ENCODE measurements around the gene SMYD3. TPM values are rescaled to one million over a fixed set of nuclear protein-coding genes. Genes with fewer than 3 reads are reported as not detected.

SMYD3 gene
- polyA plus RNA-seq, 1 donor from 2014 or later: 48.6 TPM

- Histone ChIP-seq H3K9me2 (ENCODE audit: insufficient read depth, low read length) (no peaks in the 10 kb centered on the region), H3K27me3 (ENCODE audit: insufficient read depth, low read depth, low read length) (no peaks in the 10 kb centered on the region), H3F3A (ENCODE audit: insufficient read depth, low read length, poor library complexity, severe bottlenecking) (no peaks in the 10 kb centered on the region), H3K36me3 (ENCODE audit: insufficient read depth, low read length) (no peaks in the 10 kb centered on the region), H3K4me3 (ENCODE audit: low read length) (no peak overlapping the region), H2AFZ (ENCODE audit: low read depth, low read length) (no peak overlapping the region), H3K27ac (ENCODE audit: low read length) (no peak overlapping the region), H3K9ac (ENCODE audit: low read length) (no peak overlapping the region), H3K4me2 (ENCODE audit: low read length) (no peak overlapping the region), H3K79me2 (replicated peaks; ENCODE audit: insufficient read depth, low read length) (no peaks in the 10 kb centered on the region), H4K20me1 (ENCODE audit: insufficient read depth) (no peaks in the 10 kb centered on the region), H3K9me3 (ENCODE audit: low read length) (no peaks in the 10 kb centered on the region)
- TF ChIP-seq SMC3 (conservative IDR thresholded peaks at IDR 0.05; ENCODE audit: poor library complexity) (no peak), MXI1 (conservative IDR thresholded peaks at IDR 0.05; ENCODE audit: poor library complexity, severe bottlenecking) (no peak), EZH2 (IDR thresholded peaks at IDR 0.05; ENCODE audit: borderline replicate concordance, insufficient read depth, low read length, poor library complexity, severe bottlenecking) (no peak), RAD21 (conservative IDR thresholded peaks at IDR 0.05) (no peak), CTCF (IDR thresholded peaks at IDR 0.05; ENCODE audit: poor library complexity, severe bottlenecking) (no peak), TAF1 (IDR thresholded peaks at IDR 0.05; ENCODE audit: low read depth) (no peak), EP300 (conservative IDR thresholded peaks at IDR 0.05; ENCODE audit: poor library complexity, severe bottlenecking) (no peak), POLR2AphosphoS5 (IDR thresholded peaks at IDR 0.05) (no peak), REST (IDR thresholded peaks at IDR 0.05; ENCODE audit: borderline replicate concordance) (no peak)
These were observed 319.2 kb downstream of the SMYD3 start for GRCh38 chr1:246187834-246188372.

- Histone ChIP-seq H3K9me3 (ENCODE audit: low read length) (no peaks in the 10 kb centered on the region), H3K27me3 (ENCODE audit: insufficient read depth, low read depth, low read length) (no peaks in the 10 kb centered on the region), H3K36me3 (ENCODE audit: insufficient read depth, low read length) (no peaks in the 10 kb centered on the region), H3K79me2 (replicated peaks; ENCODE audit: insufficient read depth, low read length) (no peaks in the 10 kb centered on the region), H4K20me1 (ENCODE audit: insufficient read depth) (no peaks in the 10 kb centered on the region), H3K4me3 (ENCODE audit: low read length) (no peak overlapping the region), H3K27ac (ENCODE audit: low read length) (no peak overlapping the region), H3F3A (ENCODE audit: insufficient read depth, low read length, poor library complexity, severe bottlenecking) (no peaks in the 10 kb centered on the region), H2AFZ (ENCODE audit: low read depth, low read length) (no peak overlapping the region), H3K9me2 (ENCODE audit: insufficient read depth, low read length) (no peaks in the 10 kb centered on the region), H3K9ac (ENCODE audit: low read length) (no peak overlapping the region), H3K4me2 (ENCODE audit: low read length) (no peak overlapping the region)
- TF ChIP-seq SMC3 (conservative IDR thresholded peaks at IDR 0.05; ENCODE audit: poor library complexity) (no peak), REST (IDR thresholded peaks at IDR 0.05; ENCODE audit: borderline replicate concordance) (no peak), EP300 (conservative IDR thresholded peaks at IDR 0.05; ENCODE audit: poor library complexity, severe bottlenecking) (no peak), POLR2AphosphoS5 (IDR thresholded peaks at IDR 0.05) (no peak), CTCF (IDR thresholded peaks at IDR 0.05; ENCODE audit: poor library complexity, severe bottlenecking) (no peak), EZH2 (IDR thresholded peaks at IDR 0.05; ENCODE audit: borderline replicate concordance, insufficient read depth, low read length, poor library complexity, severe bottlenecking) (no peak), MXI1 (conservative IDR thresholded peaks at IDR 0.05; ENCODE audit: poor library complexity, severe bottlenecking) (no peak), RAD21 (conservative IDR thresholded peaks at IDR 0.05) (no peak), TAF1 (IDR thresholded peaks at IDR 0.05; ENCODE audit: low read depth) (no peak)
These were observed 322.6 kb downstream of the SMYD3 start for GRCh38 chr1:246184503-246184902.

Data from neural cell (in vitro differentiated cells).